SK-N-MC (cell line): ENCODE data around the gene LIN28B.
"Not testable (repeated sequence)": the region's sequence is repeated elsewhere in the genome, so short reads cannot be mapped to it uniquely, and the experiment has no call there.

Experiments used
- DNase-seq: peaks from one replicate; pipeline ENCODE4 v3.0.0-alpha.2; 2011; ENCODE audit warnings: low read depth, low spot score
- H3K27ac ChIP-seq: fragments of 200-600 bp; sonication (generic); 2 replicates; pipeline ENCODE4 v1.5.1; 2016; ENCODE audit warnings: mixed run types
- H3K36me3 ChIP-seq: fragments of 200-600 bp; sonication (generic); 2 replicates; pipeline ENCODE4 v1.6.1; 2017; ENCODE audit warnings: antibody characterized with exemption, low read length, mixed read lengths; ENCODE audit not compliant: insufficient read depth
- H3K4me3 ChIP-seq: fragments of 200-600 bp; sonication (generic); 2 replicates; pipeline ENCODE4 v1.5.1; 2016
- H3K9ac ChIP-seq: fragments of 200-600 bp; sonication (generic); 2 replicates; pipeline ENCODE4 v1.8.0; 2017; ENCODE audit warnings: mixed run types, mixed read lengths; ENCODE audit not compliant: insufficient read length
- H3K9me3 ChIP-seq: fragments of 200-600 bp; sonication (generic); 2 replicates; pipeline ENCODE4 v1.6.1; 2017; ENCODE audit warnings: low read depth, mild to moderate bottlenecking, antibody characterized with exemption, low read length, moderate library complexity, mixed read lengths
- EZH2 ChIP-seq: fragments of 200-600 bp; sonication (generic); IDR thresholded peaks from one replicate; pipeline ENCODE4 v1.6.1; 2017; ENCODE audit warnings: antibody characterized with exemption
- FOXP2 ChIP-seq: optimal IDR thresholded peaks from 2 replicates; pipeline ENCODE3; 2011; ENCODE audit warnings: mild to moderate bottlenecking, moderate library complexity; ENCODE audit not compliant: insufficient read depth; ENCODE audit errors: extremely low read length, control extremely low read depth
- POLR2AphosphoS5 ChIP-seq: IDR thresholded peaks from 2 replicates; pipeline ENCODE4 v1.6.1; 2012; ENCODE audit warnings: mild to moderate bottlenecking, low read depth, low read length, borderline replicate concordance

LIN28B gene

DNA sequence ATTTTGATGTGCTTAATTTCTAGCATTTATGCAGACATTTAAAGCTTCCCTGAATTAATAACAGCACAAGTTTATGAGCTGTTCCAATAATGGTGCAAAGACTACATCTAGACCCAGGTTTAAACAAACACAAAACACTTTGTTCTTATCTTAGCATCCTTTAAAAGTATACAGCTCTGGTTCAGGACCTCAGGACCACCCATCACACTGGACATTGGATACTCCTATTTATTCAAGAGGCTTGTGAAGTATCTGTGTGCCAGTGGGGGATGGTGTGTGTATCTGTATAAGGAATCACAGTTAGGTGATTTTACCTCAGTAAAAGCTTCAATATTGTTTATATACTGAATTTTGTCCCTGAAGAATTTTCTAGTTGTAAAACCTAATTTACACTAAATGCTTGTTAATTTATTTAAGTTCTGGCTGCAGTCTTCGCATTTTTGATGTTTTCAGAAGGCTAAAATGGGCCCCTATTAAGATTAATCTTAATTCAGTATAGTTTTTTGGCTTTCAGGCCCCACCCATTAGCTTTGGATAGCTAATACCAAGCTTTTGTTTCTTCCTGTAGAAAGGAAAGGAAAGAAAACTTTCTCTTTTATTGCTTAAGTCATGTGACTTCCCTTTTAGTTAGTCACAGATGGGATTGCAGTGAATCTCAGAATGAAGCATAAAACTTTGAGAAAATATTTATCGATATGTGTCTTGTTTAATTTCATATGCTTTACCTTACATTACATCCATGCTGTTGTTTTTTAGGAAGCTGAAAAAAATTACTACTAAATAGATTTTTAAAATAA, 13.1 kb downstream of the LIN28B start:
- Histone ChIP-seq H3K9me3 (no peaks in the 10 kb centered on the region), H3K9ac (peak overlapping the region; percentile 64), H3K36me3 (no peaks in the 10 kb centered on the region; the same call in 1 of the 2 replicates), H3K27ac (peak overlapping the region; percentile 76), H3K4me3 (peak overlapping the region; percentile 70)
- no peak for DNase-seq
- TF ChIP-seq EZH2 (no peak), POLR2AphosphoS5 (no peak), FOXP2 (no peak)

DNA sequence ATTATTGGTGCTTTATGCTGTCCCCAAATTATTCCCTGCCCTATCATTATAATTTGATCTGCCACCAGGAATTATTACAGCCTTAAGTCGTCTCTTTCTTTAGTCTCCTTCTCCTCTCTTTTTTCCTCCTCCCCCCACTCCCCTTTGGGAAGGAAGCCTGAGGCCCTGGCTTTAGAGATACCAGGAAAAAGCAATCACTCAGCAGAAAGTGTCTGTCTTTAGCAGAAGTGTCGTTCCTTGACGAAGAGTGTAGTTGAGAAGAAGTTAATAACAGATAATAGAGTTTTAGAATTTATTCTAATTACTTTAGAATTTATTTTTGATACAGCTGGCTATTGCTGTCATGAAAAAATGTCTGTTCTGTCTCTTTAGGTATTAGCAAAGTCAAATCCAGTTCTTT, 16.5 kb downstream of the LIN28B start:
- no peak overlapping the region for H3K9ac ChIP-seq
- TF ChIP-seq EZH2: no peak
- H3K27ac ChIP-seq: peak overlapping the region; percentile 27; the same call in 1 of the 2 replicates

DNA sequence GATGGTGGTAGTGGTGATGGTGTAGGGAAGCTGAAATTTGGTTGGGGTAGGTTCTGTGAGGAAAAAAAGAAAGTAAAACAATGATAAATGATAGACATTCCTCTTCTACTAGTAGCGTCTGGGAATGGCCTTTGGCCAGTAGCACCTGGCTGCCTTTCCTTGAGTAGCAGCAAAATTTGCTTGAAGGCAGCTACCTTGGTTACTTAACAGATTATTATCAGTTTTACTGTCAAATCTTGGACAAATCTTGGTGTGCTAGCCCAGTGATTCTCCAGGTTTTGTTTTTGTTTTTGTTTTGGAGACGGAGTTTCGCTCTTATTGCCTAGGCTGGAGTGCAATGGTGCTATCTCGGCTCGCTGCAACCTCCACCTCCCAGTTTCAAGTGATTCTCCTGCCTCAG, 26.4 kb downstream of the LIN28B start:
- Histone ChIP-seq H3K36me3 (peaks cover 11% of the 10 kb centered on the region), H3K4me3 (no peak overlapping the region), H3K9me3 (no peaks in the 10 kb centered on the region), H3K9ac (no peak overlapping the region), H3K27ac (no peak overlapping the region)
- no peak for DNase-seq
- TF ChIP-seq EZH2: no peak
- TF ChIP-seq POLR2AphosphoS5: no peak
- no peak for TF ChIP-seq FOXP2

More for the DNA sequence above, 16.5 kb downstream of the LIN28B start:
- no peak for DNase-seq
- peaks cover 9% of the 10 kb centered on the region; the same call in 1 of the 2 replicates for H3K36me3 ChIP-seq
- peak overlapping the region; percentile 42 for H3K4me3 ChIP-seq
- H3K9me3 ChIP-seq: no peaks in the 10 kb centered on the region

DNA sequence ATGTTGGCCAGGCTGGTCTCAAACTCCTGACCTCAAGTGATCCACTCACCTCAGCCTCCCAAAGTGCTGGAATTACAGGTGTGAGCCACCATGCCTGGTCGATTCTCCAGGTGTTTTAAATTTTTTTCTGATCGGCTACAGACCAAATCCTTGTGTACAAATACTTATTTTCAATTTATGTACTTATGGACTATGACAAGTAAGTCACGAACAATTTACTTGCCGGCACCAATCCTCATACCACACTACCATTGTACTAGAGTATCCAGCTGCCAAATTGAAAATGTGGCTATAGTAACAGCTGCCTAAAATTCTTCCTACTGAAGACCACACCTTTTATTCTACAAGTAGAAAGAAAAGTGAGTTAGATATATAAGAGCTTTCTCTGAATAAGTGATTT, 26.9 kb downstream of the LIN28B start:
- no peak for DNase-seq
- no peak overlapping the region for H3K27ac ChIP-seq
- no peak overlapping the region for H3K9ac ChIP-seq
- TF ChIP-seq FOXP2: no peak
- H3K9me3 ChIP-seq: no peaks in the 10 kb centered on the region
- peaks cover 8% of the 10 kb centered on the region for H3K36me3 ChIP-seq
- no peak overlapping the region for H3K4me3 ChIP-seq

DNA sequence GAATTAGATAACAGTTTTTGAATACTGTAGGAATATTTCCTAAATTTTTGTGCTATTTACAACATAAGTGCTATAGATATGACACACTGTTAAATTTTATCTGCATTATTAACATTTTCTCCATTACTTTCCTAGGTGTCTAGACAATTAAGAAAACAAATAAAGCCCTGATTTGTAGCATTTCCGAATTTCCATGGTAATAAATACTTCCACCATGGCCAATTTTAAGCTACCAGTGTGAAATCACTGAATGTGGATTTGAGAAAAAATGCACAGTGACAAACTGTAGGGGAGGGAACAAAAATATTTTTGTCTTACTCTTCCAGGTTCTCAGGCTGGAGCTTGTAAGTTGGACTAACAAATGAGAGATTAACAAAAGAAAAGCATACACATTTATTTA, 27.9 kb downstream of the LIN28B start:
- no peak overlapping the region for H3K4me3 ChIP-seq
- peaks cover 4% of the 10 kb centered on the region for H3K36me3 ChIP-seq
- no peak for DNase-seq
- TF ChIP-seq FOXP2: no peak
- no peak for TF ChIP-seq POLR2AphosphoS5
- TF ChIP-seq EZH2: no peak
- H3K9me3 ChIP-seq: no peaks in the 10 kb centered on the region
- no peak overlapping the region for H3K9ac ChIP-seq
- H3K27ac ChIP-seq: no peak overlapping the region

DNA sequence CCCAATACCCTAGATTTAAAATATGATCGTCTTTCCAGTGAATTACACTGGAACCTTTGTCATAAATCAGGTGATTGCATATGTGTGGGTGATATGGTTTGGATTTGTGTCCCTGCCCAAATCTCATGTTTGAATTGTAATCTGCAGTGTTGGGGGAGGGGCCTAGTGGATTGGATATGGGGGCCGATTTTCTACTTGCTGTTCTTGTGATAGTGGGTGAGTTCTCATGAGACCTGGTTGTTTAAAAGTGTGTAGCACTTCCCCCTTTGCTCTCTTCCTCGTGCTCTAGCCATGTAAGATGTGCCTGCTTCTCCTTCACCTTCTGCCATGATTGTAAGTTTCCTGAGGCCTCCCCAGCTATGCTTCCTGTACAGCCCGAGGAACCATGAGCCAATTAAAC, 29.0 kb downstream of the LIN28B start:
- H3K27ac ChIP-seq, H3K9ac ChIP-seq, H3K4me3 ChIP-seq: not testable (repeated sequence)

DNA sequence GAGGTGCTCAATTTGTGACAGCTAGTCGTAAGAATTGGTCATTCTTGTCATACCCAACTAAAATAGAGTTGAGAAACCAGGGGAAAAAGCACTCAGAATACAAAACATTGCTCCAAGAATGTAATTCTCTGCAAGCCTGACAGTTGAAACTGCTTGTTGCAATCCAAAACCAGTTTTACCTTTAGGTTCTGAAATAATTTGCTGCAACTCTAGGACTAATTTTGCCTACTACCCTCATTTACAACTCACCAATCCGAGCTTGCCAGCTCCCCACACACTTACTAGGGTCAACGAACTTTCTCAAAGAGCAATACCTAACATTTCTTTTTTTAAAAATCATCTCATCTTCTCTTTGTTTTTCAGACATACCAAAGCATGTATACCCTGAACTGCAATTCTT, 29.7 kb downstream of the LIN28B start:
- Histone ChIP-seq H3K36me3 (peaks cover 4% of the 10 kb centered on the region), H3K27ac (peak overlapping the region; percentile 69), H3K9me3 (no peaks in the 10 kb centered on the region), H3K9ac (no peak overlapping the region), H3K4me3 (no peak overlapping the region)
- no peak for DNase-seq
- TF ChIP-seq POLR2AphosphoS5: no peak
- TF ChIP-seq EZH2: no peak
- no peak for TF ChIP-seq FOXP2

More for the DNA sequence above, 29.0 kb downstream of the LIN28B start:
- not testable (repeated sequence) for H3K36me3 ChIP-seq, DNase-seq, H3K9me3 ChIP-seq

DNA sequence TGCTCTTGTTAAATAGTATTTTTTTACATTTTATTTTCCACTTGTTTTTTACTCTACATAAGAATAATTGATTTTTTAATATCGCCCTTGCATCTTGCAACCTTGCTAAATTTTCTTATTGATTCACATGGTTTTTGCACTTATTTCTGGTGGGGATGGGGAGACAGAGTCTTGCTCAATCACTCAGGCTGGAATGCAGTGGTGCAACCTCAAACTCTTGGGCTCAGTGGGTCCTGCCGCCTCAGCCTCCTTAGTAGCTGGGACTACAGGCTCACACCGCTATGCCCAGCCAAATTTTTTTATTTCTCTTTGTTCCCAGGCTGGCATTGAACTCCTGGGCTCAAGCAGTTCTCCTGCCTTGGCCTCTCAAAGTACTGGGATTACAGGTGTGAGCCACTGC, 30.3 kb downstream of the LIN28B start:
- no peaks in the 10 kb centered on the region for H3K9me3 ChIP-seq
- H3K27ac ChIP-seq: peak overlapping the region; percentile 69; the same call in 1 of the 2 replicates
- peaks cover 9% of the 10 kb centered on the region for H3K36me3 ChIP-seq
- H3K9ac ChIP-seq: no peak overlapping the region
- DNase-seq: no peak
- TF ChIP-seq FOXP2 (no peak), POLR2AphosphoS5 (no peak), EZH2 (no peak)
- no peak overlapping the region for H3K4me3 ChIP-seq

DNA sequence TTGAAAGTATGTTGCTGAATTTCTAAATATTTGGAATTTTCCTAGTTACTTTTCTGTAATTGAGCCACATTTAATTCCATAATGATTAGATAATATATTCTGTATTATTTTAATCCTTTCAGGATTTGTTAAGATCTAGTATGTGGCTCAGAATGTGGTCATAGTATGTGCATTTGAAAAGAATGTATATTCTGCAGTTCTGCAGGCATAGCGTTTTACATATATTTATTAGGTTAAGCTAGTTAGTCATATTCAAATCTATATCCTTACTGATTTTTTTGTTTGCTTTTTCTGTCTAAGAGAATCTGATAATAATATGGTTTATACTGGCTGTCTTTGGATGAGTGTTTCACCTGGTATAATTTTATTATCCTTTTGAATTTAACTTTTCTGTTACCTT, 33.2 kb downstream of the LIN28B start:
- Histone ChIP-seq H3K27ac (no peak overlapping the region), H3K36me3 (peaks cover 20% of the 10 kb centered on the region)
- TF ChIP-seq POLR2AphosphoS5 (no peak), EZH2 (no peak), FOXP2 (no peak)

DNA sequence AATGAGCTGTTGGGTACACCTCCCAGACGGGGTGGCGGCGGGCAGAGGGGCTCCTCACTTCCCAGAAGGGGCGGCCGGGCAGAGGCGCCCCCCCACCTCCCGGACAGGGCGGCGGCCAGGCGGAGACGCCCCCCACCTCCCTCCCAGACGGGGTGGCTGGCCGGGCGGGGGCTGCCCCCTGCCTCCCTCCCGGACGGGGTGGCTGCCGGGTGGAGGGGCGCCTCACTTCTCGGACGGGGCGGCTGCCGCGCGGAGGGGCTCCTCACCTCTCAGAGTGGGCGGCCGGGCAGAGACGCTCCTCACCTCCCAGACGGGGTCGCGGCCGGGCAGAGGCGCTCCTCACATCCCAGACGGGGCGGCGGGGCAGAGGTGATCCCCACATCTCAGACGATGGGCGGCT, 34.2 kb downstream of the LIN28B start:
- H3K4me3 ChIP-seq, DNase-seq, H3K9me3 ChIP-seq, H3K9ac ChIP-seq, H3K27ac ChIP-seq: not testable (repeated sequence)
- H3K36me3 ChIP-seq: peaks cover 18% of the 10 kb centered on the region

More for the DNA sequence above, 33.2 kb downstream of the LIN28B start:
- Histone ChIP-seq H3K9me3 (no peaks in the 10 kb centered on the region), H3K9ac (no peak overlapping the region), H3K4me3 (no peak overlapping the region)
- no peak for DNase-seq

DNA sequence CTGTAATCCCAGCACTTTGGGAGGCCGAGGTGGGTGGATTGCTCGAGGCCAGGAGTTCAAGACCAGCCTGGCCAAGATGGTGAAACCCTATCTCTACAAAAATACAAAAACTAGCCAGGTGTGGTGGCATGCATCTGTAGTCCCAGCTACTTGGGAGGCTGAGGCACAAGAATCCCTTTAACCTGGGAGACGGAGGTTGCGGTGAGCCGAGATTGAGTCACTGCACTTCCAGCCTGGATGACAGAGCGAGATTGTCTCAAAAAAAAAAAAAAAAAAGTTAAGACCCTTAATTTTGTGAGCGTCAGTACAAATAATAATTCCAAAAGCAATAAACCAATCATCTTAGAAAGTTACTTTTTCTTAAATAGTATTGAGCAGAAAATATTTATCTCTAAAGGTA, 36.7 kb downstream of the LIN28B start:
- H3K9me3 ChIP-seq, DNase-seq, H3K4me3 ChIP-seq, H3K27ac ChIP-seq, H3K9ac ChIP-seq: not testable (repeated sequence)
- H3K36me3 ChIP-seq: peaks cover 18% of the 10 kb centered on the region
